ENCODE measurements around the gene F2. TPM values are rescaled to one million over a fixed set of nuclear protein-coding genes. Genes with fewer than 3 reads are reported as not detected.

The F2 gene
- total RNA-seq, 1 donor from 2014 or later = 0.29 TPM

DNA sequence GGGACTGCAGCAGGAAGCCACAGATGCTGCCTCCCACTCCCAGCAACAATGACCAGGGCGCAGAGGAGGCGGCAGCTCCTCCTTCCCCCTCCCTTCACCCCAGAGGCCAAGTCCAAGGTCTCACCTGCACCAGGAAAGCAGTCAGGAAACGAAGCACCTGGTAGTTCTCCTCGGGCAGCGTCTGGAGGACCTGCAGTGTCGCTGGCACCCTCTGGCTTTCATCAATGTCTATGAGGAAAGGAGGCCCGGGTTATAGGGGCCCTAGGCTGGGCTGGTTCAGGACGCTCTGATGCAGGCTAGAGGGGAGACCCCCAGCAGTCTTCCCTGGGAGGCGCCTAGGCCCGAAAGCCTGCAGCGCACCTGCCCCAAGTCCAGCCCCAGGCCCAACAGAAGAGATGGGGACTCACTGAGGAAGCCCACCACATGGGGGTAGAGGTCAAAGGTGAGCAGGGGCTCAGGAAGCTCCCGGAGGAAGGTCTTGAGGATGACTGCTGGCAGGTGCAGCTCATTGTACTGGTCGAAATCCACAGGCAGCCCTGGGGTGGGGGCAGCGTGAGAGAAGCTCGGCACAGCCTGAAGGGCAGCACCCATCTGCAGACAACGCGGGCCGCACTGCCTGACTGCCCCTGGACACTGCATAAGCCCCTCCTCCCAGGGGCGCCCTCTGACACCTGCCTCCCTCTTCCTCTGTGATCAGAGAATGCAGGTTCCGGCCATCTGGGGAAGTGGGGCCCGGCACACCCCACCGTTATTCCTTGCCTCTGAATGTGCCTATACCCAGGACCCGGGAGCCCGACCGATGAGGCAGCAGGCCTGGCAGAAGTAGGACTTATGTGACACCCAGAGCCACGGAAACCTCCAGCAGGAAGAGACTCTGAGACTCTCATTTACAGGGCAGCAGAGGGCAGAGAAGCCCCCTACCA is 39.5 kb upstream of the F2 start:
- no peaks in the 10 kb centered on the region for H3K36me3 Mint-ChIP-seq (ENCODE audit: unreplicated experiment)
- no peak for TF ChIP-seq CTCF (IDR thresholded peaks at IDR 0.05; ENCODE audit: partially characterized antibody, unreplicated experiment)
- H3K4me3 Mint-ChIP-seq (ENCODE audit: unreplicated experiment) = no peak overlapping the region

DNA sequence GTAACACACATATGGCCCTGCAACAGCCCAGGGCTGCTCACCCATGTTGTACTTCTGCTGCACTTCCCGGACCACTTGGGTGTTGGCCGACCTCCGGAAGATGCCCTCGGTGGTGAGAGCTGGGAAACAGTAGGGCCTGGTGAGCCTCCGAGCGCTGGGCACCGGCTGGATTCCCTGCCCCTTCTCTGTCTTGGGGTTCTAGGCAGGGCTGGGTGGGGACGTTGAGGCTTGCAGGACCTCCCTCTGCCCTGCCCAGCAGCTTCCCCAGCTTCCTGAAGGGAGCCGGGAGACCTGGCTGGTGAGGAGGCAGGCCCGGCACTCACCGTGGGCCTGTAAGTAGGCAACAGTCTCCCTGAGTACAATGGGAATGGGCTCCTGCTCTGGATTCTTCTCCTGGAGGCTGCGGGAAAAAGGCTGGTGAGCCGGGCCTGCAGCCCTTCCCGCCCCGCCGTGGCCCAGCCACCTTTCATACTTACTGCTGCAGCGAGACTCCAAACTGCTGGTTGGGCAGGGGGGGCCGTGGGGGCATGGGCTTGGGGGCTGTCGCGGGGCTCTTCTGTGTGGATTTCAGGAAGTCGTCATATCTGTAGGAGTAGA is 38.8 kb upstream of the F2 start:
- Mint-ChIP-seq H3K27ac (ENCODE audit: unreplicated experiment) (no peak overlapping the region), H3K9me3 (ENCODE audit: unreplicated experiment) (peaks cover 6% of the 10 kb centered on the region), H3K4me3 (ENCODE audit: unreplicated experiment) (no peak overlapping the region), H3K4me1 (ENCODE audit: low read depth, unreplicated experiment) (peaks cover 10% of the 10 kb centered on the region), H3K27me3 (ENCODE audit: unreplicated experiment) (peaks cover 2% of the 10 kb centered on the region), H3K36me3 (ENCODE audit: unreplicated experiment) (no peaks in the 10 kb centered on the region)
- no peak for TF ChIP-seq CTCF (IDR thresholded peaks at IDR 0.05; ENCODE audit: partially characterized antibody, unreplicated experiment)
- no peak for DNase-seq

More for the DNA sequence above, 39.5 kb upstream of the F2 start:
- peaks cover 11% of the 10 kb centered on the region for H3K4me1 Mint-ChIP-seq (ENCODE audit: low read depth, unreplicated experiment)
- no peak overlapping the region for H3K27ac Mint-ChIP-seq (ENCODE audit: unreplicated experiment)
- H3K27me3 Mint-ChIP-seq (ENCODE audit: unreplicated experiment) = peaks cover 2% of the 10 kb centered on the region
- H3K9me3 Mint-ChIP-seq (ENCODE audit: unreplicated experiment) = peaks cover 6% of the 10 kb centered on the region
- DNase-seq = no peak

DNA sequence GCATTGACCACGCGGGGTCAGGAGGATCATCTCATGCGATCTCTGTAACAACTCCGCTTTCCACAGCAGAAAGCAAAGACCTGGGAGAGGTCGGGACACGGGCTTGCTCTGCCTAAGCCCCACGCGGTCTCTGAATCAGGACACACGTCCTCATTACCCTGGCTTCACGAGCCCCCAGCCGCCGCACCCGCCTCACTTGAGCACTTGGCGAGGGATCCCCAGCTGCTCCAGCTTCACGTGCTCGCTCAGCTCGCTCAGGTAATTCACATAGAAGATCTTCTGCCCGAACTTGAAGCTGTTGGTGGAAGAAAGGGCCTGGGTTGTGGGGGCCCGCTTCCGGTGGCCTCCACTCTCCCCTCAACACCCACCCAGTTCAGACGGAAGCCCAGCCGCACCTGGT is 38.2 kb upstream of the F2 start:
- H3K36me3 Mint-ChIP-seq (ENCODE audit: unreplicated experiment) = no peaks in the 10 kb centered on the region
- no peak overlapping the region for H3K4me3 Mint-ChIP-seq (ENCODE audit: unreplicated experiment)
- H3K27ac Mint-ChIP-seq (ENCODE audit: unreplicated experiment) = no peak overlapping the region
- H3K4me1 Mint-ChIP-seq (ENCODE audit: low read depth, unreplicated experiment) = peaks cover 8% of the 10 kb centered on the region
- H3K9me3 Mint-ChIP-seq (ENCODE audit: unreplicated experiment) = peaks cover 5% of the 10 kb centered on the region
- no peak for TF ChIP-seq CTCF (IDR thresholded peaks at IDR 0.05; ENCODE audit: partially characterized antibody, unreplicated experiment)
- DNase-seq = no peak
- H3K27me3 Mint-ChIP-seq (ENCODE audit: unreplicated experiment) = peaks cover 2% of the 10 kb centered on the region

DNA sequence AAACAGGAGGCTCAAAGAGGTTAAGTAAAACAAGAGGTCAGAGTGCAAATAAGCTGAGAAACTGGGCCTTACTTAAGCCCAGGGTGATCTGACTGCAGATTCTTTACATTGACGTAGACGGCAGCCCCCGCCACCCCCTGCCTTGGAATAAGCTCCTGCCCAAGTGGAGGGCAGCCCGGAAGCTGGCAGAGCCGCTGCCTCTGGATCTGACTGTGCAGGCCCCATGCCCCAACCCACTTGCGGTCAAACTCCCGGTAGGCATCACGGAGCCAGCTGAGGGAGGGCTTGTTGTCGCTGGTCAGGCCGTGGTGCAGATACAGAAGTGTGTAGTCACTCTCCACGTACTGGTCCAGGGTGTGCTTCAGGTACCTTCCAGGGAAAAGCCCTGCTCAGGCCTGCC is 37.2 kb upstream of the F2 start:
- TF ChIP-seq CTCF (IDR thresholded peaks at IDR 0.05; ENCODE audit: partially characterized antibody, unreplicated experiment) = no peak
- Mint-ChIP-seq H3K4me1 (ENCODE audit: low read depth, unreplicated experiment) (peaks cover 4% of the 10 kb centered on the region), H3K9me3 (ENCODE audit: unreplicated experiment) (peaks cover 2% of the 10 kb centered on the region), H3K27me3 (ENCODE audit: unreplicated experiment) (peaks cover 2% of the 10 kb centered on the region), H3K27ac (ENCODE audit: unreplicated experiment) (no peak overlapping the region), H3K4me3 (ENCODE audit: unreplicated experiment) (no peak overlapping the region), H3K36me3 (ENCODE audit: unreplicated experiment) (no peaks in the 10 kb centered on the region)
- DNase-seq = no peak
